PC-9 (cell line): ENCODE results near the gene TUSC2. TPM values are rescaled to one million over a fixed set of nuclear protein-coding genes. Genes with fewer than 3 reads are reported as not detected.

ENCODE experiments used
- BruUV-seq: library from RNA; stranded (reverse); fragments of 400-500 nt; replicated peaks from 2 replicates; lab custom pipeline; 2021; lab: Mats Ljungman, UMichigan
- CTCF ChIA-PET: fragments of 300-600 bp; sonication (Branson Sonifier 250); formaldehyde crosslinking; loops from one replicate; lab custom pipeline; 2022; ENCODE audit warnings: antibody characterized with exemption; lab: Charles Lee
- POLR2A ChIA-PET: fragments of 300-600 bp; sonication (Branson Sonifier 250); formaldehyde crosslinking; loops from one replicate; lab custom pipeline; 2022; ENCODE audit warnings: antibody characterized with exemption; ENCODE audit not compliant: unreplicated experiment; lab: Charles Lee
- DNase-seq, 2 experiments: peaks; one replicate each; pipeline versions ENCODE4 v3.0.0 to v3.0.0-alpha.2; 2015 to 2022; ENCODE audit warnings: mixed read lengths in 1 of 2
- H2AFZ ChIP-seq: fragments of 200-600 bp; sonication (generic); 2 replicates; pipeline ENCODE4 v1.8.1; 2017; ENCODE audit warnings: antibody characterized with exemption
- H3F3A ChIP-seq: fragments of 200-600 bp; sonication (generic); 2 replicates; pipeline ENCODE4 v1.8.1; 2017; ENCODE audit warnings: antibody characterized with exemption, mild to moderate bottlenecking, low read depth; ENCODE audit not compliant: insufficient read depth
- H3K27ac ChIP-seq: fragments of 200-600 bp; sonication (generic); 2 replicates; pipeline ENCODE4 v1.6.1; 2016; ENCODE audit warnings: mixed run types
- H3K27me3 ChIP-seq: fragments of 200-600 bp; sonication (generic); 2 replicates; pipeline ENCODE4 v1.6.1; 2016; ENCODE audit warnings: low read depth, mixed run types; ENCODE audit not compliant: insufficient read depth
- H3K36me3 ChIP-seq: fragments of 200-600 bp; sonication (generic); 2 replicates; pipeline ENCODE4 v1.6.1; 2016; ENCODE audit warnings: low read depth, mixed run types
- H3K4me1 ChIP-seq: fragments of 200-600 bp; sonication (generic); replicated peaks from 2 replicates; pipeline ENCODE4 v1.6.1; 2016; ENCODE audit warnings: mixed run types; ENCODE audit not compliant: insufficient read depth
- H3K4me2 ChIP-seq: fragments of 200-600 bp; sonication (generic); 2 replicates; pipeline ENCODE4 v1.6.1; 2017; ENCODE audit warnings: mixed run types
- H3K4me3 ChIP-seq: fragments of 200-600 bp; sonication (generic); 2 replicates; pipeline ENCODE4 v1.6.1; 2016; ENCODE audit warnings: mixed run types
- H3K79me2 ChIP-seq: fragments of 200-600 bp; sonication (generic); 2 replicates; pipeline ENCODE4 v1.6.1; 2017; ENCODE audit warnings: low read depth, mixed run types
- H3K9me2 ChIP-seq: fragments of 200-600 bp; sonication (generic); 2 replicates; pipeline ENCODE4 v1.8.1; 2017; ENCODE audit warnings: mild to moderate bottlenecking; ENCODE audit not compliant: insufficient read depth
- H3K9me3 ChIP-seq: fragments of 200-600 bp; sonication (generic); 2 replicates; pipeline ENCODE4 v1.8.1; 2016; ENCODE audit warnings: low read depth; ENCODE audit not compliant: insufficient read depth
- H4K20me1 ChIP-seq: fragments of 200-600 bp; sonication (generic); 2 replicates; pipeline ENCODE4 v1.8.1; 2017; ENCODE audit not compliant: insufficient read depth
- CTCF ChIP-seq: fragments of 200-600 bp; sonication (generic); conservative IDR thresholded peaks from 2 replicates; pipeline ENCODE4 v1.6.1; 2017; ENCODE audit warnings: mixed run types, antibody characterized with exemption, mild to moderate bottlenecking, moderate library complexity
- EZH2 ChIP-seq: fragments of 200-600 bp; sonication (generic); IDR thresholded peaks from 2 replicates; pipeline ENCODE4 v1.8.0; 2017; ENCODE audit warnings: antibody characterized with exemption, low read depth
- intact Hi-C: fragments of 100-400 bp; cut with micrococcal nuclease; formaldehyde crosslinking; loops from one replicate; pipeline ENCODE4 v1.10.0; 2022; ENCODE audit not compliant: unreplicated experiment
- total RNA-seq: library from RNA; stranded (reverse); gene quantifications from 2 replicates; pipeline ENCODE4 v1.2.3, GENCODE V29; 2021

Gene TUSC2
- total RNA-seq, 1 experiment from 2014 or later, result 24.7 TPM

DNA sequence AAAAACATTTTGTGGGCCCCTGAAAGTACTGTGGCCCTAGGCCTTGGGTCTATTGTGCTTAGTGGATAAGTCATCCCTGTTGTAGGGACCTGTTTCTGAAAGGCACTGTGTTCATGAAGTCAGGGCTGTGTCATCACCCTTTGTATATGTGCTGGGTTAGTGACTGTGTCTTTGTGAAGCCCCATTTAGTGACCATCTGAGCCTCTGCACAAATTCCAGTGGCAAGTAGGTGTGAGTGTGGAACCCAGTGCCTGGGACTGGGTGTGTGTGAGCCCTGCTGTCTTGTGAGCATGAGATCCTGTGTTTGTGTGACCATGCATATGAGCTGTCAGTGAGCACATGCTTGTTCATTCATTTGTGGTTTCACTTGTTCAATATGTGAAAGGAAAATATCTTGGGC lies 23.4 kb downstream of the TUSC2 start:
- Histone ChIP-seq H3K27me3 (no peaks in the 10 kb centered on the region), H2AFZ (no peak overlapping the region), H3K4me2 (no peak overlapping the region), H3K4me3 (no peak overlapping the region), H3F3A (peaks cover 9% of the 10 kb centered on the region; the same call in 1 of the 2 replicates), H3K4me1 (peaks cover 13% of the 10 kb centered on the region), H3K9me3 (peaks cover 9% of the 10 kb centered on the region), H4K20me1 (no peaks in the 10 kb centered on the region), H3K9me2 (no peaks in the 10 kb centered on the region), H3K36me3 (no peaks in the 10 kb centered on the region), H3K27ac (no peak overlapping the region), H3K79me2 (no peaks in the 10 kb centered on the region)
- BruUV-seq, result no TSS peak
- CTCF ChIA-PET, result interaction anchor here (0.5 kb wide), 1 partner anchor 24 kb away, joined by 12 read pairs; no protein-coding TSS in a partner anchor
- intact Hi-C loops, result no loop called here
- POLR2A ChIA-PET, result interaction anchor here (0.6 kb wide), 1 partner anchor 148 kb away, joined by 9 read pairs; no protein-coding TSS in a partner anchor
- TF ChIP-seq EZH2 (no peak), CTCF (no peak)
- no peak for DNase-seq

- TF ChIP-seq CTCF, result no peak
- TF ChIP-seq EZH2, result no peak
- H3K4me2 ChIP-seq, result no peak within 1 kb of the TSS
- no peaks in the 10 kb centered on the region for H3K36me3 ChIP-seq
- H3K27me3 ChIP-seq, result no peaks in the 10 kb centered on the region
- peaks cover 4% of the 10 kb centered on the region; the same call in 1 of the 2 replicates for H3K9me3 ChIP-seq
- intact Hi-C loops, result no loop called here
- no peaks in the 10 kb centered on the region for H3K9me2 ChIP-seq
- H3K4me1 ChIP-seq, result peaks cover 18% of the 10 kb centered on the region
- no peak within 1 kb of the TSS for H3K4me3 ChIP-seq
- CTCF ChIA-PET, result interaction anchor here (0.6 to 1.1 kb wide), 4 partner anchors 13 to 246 kb away, joined by 3 to 4 read pairs (median 4); no protein-coding TSS in a partner anchor
- no TSS peak for BruUV-seq
- peaks cover 9% of the 10 kb centered on the region; the same call in 1 of the 2 replicates for H3F3A ChIP-seq
- POLR2A ChIA-PET, result interaction anchor here (0.6 to 0.8 kb wide), 4 partner anchors 14 to 136 kb away, joined by 3 to 7 read pairs (median 3); no protein-coding TSS in a partner anchor
- peak in 1 of 2 experiments; percentile 37 for DNase-seq
- H2AFZ ChIP-seq, result no peak within 1 kb of the TSS
- no peak within 1 kb of the TSS for H3K27ac ChIP-seq
- H3K79me2 ChIP-seq, result 0 out of 2 replicates have a peak, but pooled peaks cover 7% of the 10 kb centered on the region
- no peaks in the 10 kb centered on the region for H4K20me1 ChIP-seq
These were observed 24.8 kb downstream of the TUSC2 start, which contains the start of gene HYAL1 for GRCh38 chr3:50303013-50303815. Gene HYAL1 (minus strand): TSS chr3:50303574. CDS start chr3:50302956, 618 bp downstream.

DNA sequence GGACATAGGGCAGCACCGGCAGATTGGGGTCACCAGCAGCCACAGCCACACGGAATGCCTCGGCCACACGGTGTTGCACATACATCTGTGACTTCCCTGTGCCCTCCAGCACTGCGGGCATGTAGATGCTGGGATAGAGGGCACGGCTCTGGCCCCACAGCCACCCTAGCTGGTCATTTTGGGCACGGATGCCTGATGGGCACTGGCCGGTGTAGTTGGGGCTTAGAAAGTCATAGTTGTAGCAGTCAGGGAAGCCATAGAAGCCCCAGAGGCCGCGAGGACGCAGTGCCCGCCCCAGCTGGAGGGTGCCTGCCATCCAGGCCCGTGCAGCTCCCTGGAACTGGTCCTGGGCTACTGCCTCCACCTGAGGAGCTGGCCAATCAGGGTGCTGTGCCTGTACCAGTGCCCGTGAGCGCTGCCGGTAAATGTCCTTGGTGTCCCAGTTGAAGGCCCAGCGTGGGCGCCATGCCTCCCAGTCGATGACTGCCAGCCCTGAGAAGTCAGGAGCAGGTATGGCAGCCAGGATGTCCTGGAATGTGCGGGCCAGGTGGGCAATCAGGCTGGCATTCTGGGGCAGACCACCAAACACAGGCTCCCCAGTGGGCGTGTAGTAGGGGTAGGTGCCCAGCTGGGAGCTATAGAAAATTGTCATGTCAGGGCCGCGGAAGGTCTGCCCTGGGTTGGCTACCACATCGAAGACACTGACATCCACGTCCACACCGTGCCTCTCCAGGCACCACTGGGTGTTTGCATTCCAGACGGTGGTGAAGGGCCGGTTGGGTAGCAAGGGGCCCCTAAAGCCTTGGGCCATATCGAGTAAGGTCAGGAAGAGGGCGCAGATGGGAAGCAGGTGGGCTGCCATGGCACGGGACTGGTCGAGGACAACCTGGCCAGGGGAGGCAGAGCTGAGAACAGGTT lies 25.7 kb downstream of the TUSC2 start:
- intact Hi-C loops, result no loop called here
- no peak overlapping the region for H3K27ac ChIP-seq

More for the DNA sequence above, 25.7 kb downstream of the TUSC2 start:
- no TSS peak for BruUV-seq
- Histone ChIP-seq H3K4me1 (peaks cover 20% of the 10 kb centered on the region), H3K27me3 (no peaks in the 10 kb centered on the region), H3K9me3 (no peaks in the 10 kb centered on the region), H3K79me2 (0 out of 2 replicates have a peak, but pooled peaks cover 10% of the 10 kb centered on the region), H3K4me2 (no peak overlapping the region), H3F3A (peaks cover 9% of the 10 kb centered on the region; the same call in 1 of the 2 replicates), H2AFZ (no peak overlapping the region), H3K4me3 (no peak overlapping the region), H4K20me1 (no peaks in the 10 kb centered on the region), H3K36me3 (no peaks in the 10 kb centered on the region), H3K9me2 (no peaks in the 10 kb centered on the region)
- TF ChIP-seq CTCF, result no peak
- TF ChIP-seq EZH2, result no peak
- no peak for DNase-seq
- ChIA-PET CTCF (interaction anchor here (0.6 kb wide), 1 partner anchor 246 kb away, joined by 4 read pairs; no protein-coding TSS in a partner anchor), POLR2A (interaction anchor here (0.7 to 0.8 kb wide), 2 partner anchors 15 to 135 kb away, joined by 3 to 7 read pairs; no protein-coding TSS in a partner anchor)
